ENCODE measurements around the gene PRKCE. TPM values are rescaled to one million over a fixed set of nuclear protein-coding genes. Genes with fewer than 3 reads are reported as not detected.

Gene PRKCE
- total RNA-seq, 1 donor from 2014 or later: 24.2 TPM

GRCh38 chr2:46132996-46133395 lies 481.5 kb downstream of the PRKCE start:
- H3K27me3 Mint-ChIP-seq (ENCODE audit: unreplicated experiment): no peaks in the 10 kb centered on the region
- TF ChIP-seq CTCF (IDR thresholded peaks at IDR 0.05; ENCODE audit: unreplicated experiment): no peak
- no peak for DNase-seq (ENCODE audit: low spot score)
- peaks cover 21% of the 10 kb centered on the region for H3K4me1 Mint-ChIP-seq (ENCODE audit: unreplicated experiment)
- H3K9me3 Mint-ChIP-seq (ENCODE audit: unreplicated experiment): no peaks in the 10 kb centered on the region
- no peaks in the 10 kb centered on the region for H3K36me3 Mint-ChIP-seq (ENCODE audit: low read depth, unreplicated experiment)
- H3K4me3 Mint-ChIP-seq (ENCODE audit: unreplicated experiment): no peak overlapping the region
- no peak overlapping the region for H3K27ac Mint-ChIP-seq (ENCODE audit: unreplicated experiment)

- H3K27me3 Mint-ChIP-seq (ENCODE audit: unreplicated experiment): no peaks in the 10 kb centered on the region
- H3K9me3 Mint-ChIP-seq (ENCODE audit: unreplicated experiment): no peaks in the 10 kb centered on the region
- no peak overlapping the region for H3K4me3 Mint-ChIP-seq (ENCODE audit: unreplicated experiment)
- no peaks in the 10 kb centered on the region for H3K36me3 Mint-ChIP-seq (ENCODE audit: low read depth, unreplicated experiment)
- DNase-seq (ENCODE audit: low spot score): no peak
- TF ChIP-seq CTCF (IDR thresholded peaks at IDR 0.05; ENCODE audit: unreplicated experiment): no peak
- peaks cover 21% of the 10 kb centered on the region for H3K4me1 Mint-ChIP-seq (ENCODE audit: unreplicated experiment)
- H3K27ac Mint-ChIP-seq (ENCODE audit: unreplicated experiment): no peak overlapping the region
Observed at GRCh38 chr2:46134531-46135227, 483.2 kb downstream of the PRKCE start.

GRCh38 chr2:46135228-46135855 lies 483.9 kb downstream of the PRKCE start:
- H3K9me3 Mint-ChIP-seq (ENCODE audit: unreplicated experiment): no peaks in the 10 kb centered on the region
- no peak for TF ChIP-seq CTCF (IDR thresholded peaks at IDR 0.05; ENCODE audit: unreplicated experiment)
- H3K27ac Mint-ChIP-seq (ENCODE audit: unreplicated experiment): peak overlapping the region; percentile 21
- H3K4me1 Mint-ChIP-seq (ENCODE audit: unreplicated experiment): peaks cover 21% of the 10 kb centered on the region
- no peak for DNase-seq (ENCODE audit: low spot score)
- no peaks in the 10 kb centered on the region for H3K27me3 Mint-ChIP-seq (ENCODE audit: unreplicated experiment)
- H3K4me3 Mint-ChIP-seq (ENCODE audit: unreplicated experiment): no peak overlapping the region
- no peaks in the 10 kb centered on the region for H3K36me3 Mint-ChIP-seq (ENCODE audit: low read depth, unreplicated experiment)

- no peak for TF ChIP-seq CTCF (IDR thresholded peaks at IDR 0.05; ENCODE audit: unreplicated experiment)
- H3K4me3 Mint-ChIP-seq (ENCODE audit: unreplicated experiment): no peak overlapping the region
- no peaks in the 10 kb centered on the region for H3K36me3 Mint-ChIP-seq (ENCODE audit: low read depth, unreplicated experiment)
- no peaks in the 10 kb centered on the region for H3K27me3 Mint-ChIP-seq (ENCODE audit: unreplicated experiment)
- peak overlapping the region; percentile 21 for H3K27ac Mint-ChIP-seq (ENCODE audit: unreplicated experiment)
- H3K4me1 Mint-ChIP-seq (ENCODE audit: unreplicated experiment): peaks cover 21% of the 10 kb centered on the region
- H3K9me3 Mint-ChIP-seq (ENCODE audit: unreplicated experiment): no peaks in the 10 kb centered on the region
- no peak for DNase-seq (ENCODE audit: low spot score)
Observed at GRCh38 chr2:46135958-46136357, 484.5 kb downstream of the PRKCE start.

GRCh38 chr2:46136481-46136880 lies 485.0 kb downstream of the PRKCE start:
- Mint-ChIP-seq H3K36me3 (ENCODE audit: low read depth, unreplicated experiment) (no peaks in the 10 kb centered on the region), H3K4me3 (ENCODE audit: unreplicated experiment) (no peak overlapping the region), H3K9me3 (ENCODE audit: unreplicated experiment) (no peaks in the 10 kb centered on the region), H3K4me1 (ENCODE audit: unreplicated experiment) (peaks cover 21% of the 10 kb centered on the region), H3K27ac (ENCODE audit: unreplicated experiment) (no peak overlapping the region), H3K27me3 (ENCODE audit: unreplicated experiment) (no peaks in the 10 kb centered on the region)
- DNase-seq (ENCODE audit: low spot score): no peak
- no peak for TF ChIP-seq CTCF (IDR thresholded peaks at IDR 0.05; ENCODE audit: unreplicated experiment)

Measured in endothelial cell (in vitro differentiated cells).